Endodermal cell (in vitro differentiated cells): ENCODE data around the gene SH3GL1. TPM values are rescaled to one million over a fixed set of nuclear protein-coding genes. Genes with fewer than 3 reads are reported as not detected.
A peak's percentile ranks its signal among the peaks of the same experiment; 100 is the strongest.

Source experiments
- DNase-seq: peaks from one replicate; pipeline ENCODE4 v3.0.0-alpha.2; 2017
- H3K27ac ChIP-seq: 2 replicates; pipeline ENCODE4 v1.5.1; 2013; ENCODE audit warnings: mild to moderate bottlenecking, low read depth, low read length, moderate library complexity
- H3K27me3 ChIP-seq: 2 replicates; pipeline ENCODE4 v1.6.1; 2013; ENCODE audit warnings: mild to moderate bottlenecking, low read length, moderate library complexity; ENCODE audit not compliant: insufficient read depth, control insufficient read depth, poor library complexity, severe bottlenecking
- H3K36me3 ChIP-seq: 2 replicates; pipeline ENCODE4 v1.7.0; 2013; ENCODE audit warnings: mild to moderate bottlenecking, low read length, moderate library complexity; ENCODE audit not compliant: control insufficient read depth, insufficient read depth
- H3K4me1 ChIP-seq: one replicate; pipeline ENCODE4 v1.7.0; 2013; ENCODE audit warnings: low read length; ENCODE audit not compliant: control insufficient read depth, insufficient read depth
- H3K4me3 ChIP-seq: 2 replicates; pipeline ENCODE4 v1.5.1; 2013; ENCODE audit warnings: mild to moderate bottlenecking, low read length, moderate library complexity
- H3K9ac ChIP-seq: 2 replicates; pipeline ENCODE4 v1.6.1; 2013; ENCODE audit warnings: mild to moderate bottlenecking, low read length, moderate library complexity; ENCODE audit not compliant: poor library complexity, severe bottlenecking; ENCODE audit errors: extremely low read depth
- H3K9me3 ChIP-seq: 2 replicates; pipeline ENCODE4 v1.6.1; 2013; ENCODE audit warnings: mild to moderate bottlenecking, low read length, moderate library complexity; ENCODE audit not compliant: control insufficient read depth
- H3K27ac Mint-ChIP-seq: 2 replicates; pipeline ENCODE4 v1.8.0; 2020; ENCODE audit warnings: mixed read lengths
- H3K27me3 Mint-ChIP-seq: 2 replicates; pipeline ENCODE4 v1.8.0; 2021; ENCODE audit warnings: mild to moderate bottlenecking, mixed read lengths; ENCODE audit not compliant: insufficient read depth
- H3K36me3 Mint-ChIP-seq: 2 replicates; pipeline ENCODE4 v1.8.0; 2020; ENCODE audit warnings: low read depth, mixed read lengths
- H3K4me1 Mint-ChIP-seq: 2 replicates; pipeline ENCODE4 v1.8.0; 2020; ENCODE audit warnings: mixed read lengths
- H3K4me3 Mint-ChIP-seq: 2 replicates; pipeline ENCODE4 v1.8.0; 2020; ENCODE audit warnings: mild to moderate bottlenecking, moderate library complexity, mixed read lengths
- H3K9me3 Mint-ChIP-seq: 2 replicates; pipeline ENCODE4 v1.8.0; 2020; ENCODE audit warnings: mild to moderate bottlenecking, mixed read lengths
- WGBS, 2 experiments: methylation state at CpG; one replicate each; pipeline versions ENCODE4 v1.1.5 to v1.1.7; 2013; ENCODE audit warnings: missing lambda C conversion rate in 2 of 2, mixed read lengths in 1 of 2; ENCODE audit not compliant: insufficient coverage in 1 of 2, insufficient read length in 1 of 2; 5-methylcytosine and 5-hydroxymethylcytosine counted together
- total RNA-seq, 2 donors: library from RNA; stranded (reverse); fragmentation: NEBNext Ultra II Directional in 1 of 2; extraction: Animal tissue kit (Norgen Biotek cat#: 25700) in 1 of 2; gene quantifications; 2 replicates in 1 of 2; 3 replicates in 1 of 2; pipeline ENCODE4 v1.2.1, GENCODE V29; 2021
- TF ChIP-seq, protein P1 (sequence below): fragments of 200-600 bp; sonication (generic); conservative IDR thresholded peaks from 2 replicates; pipeline ENCODE4 v1.5.0; 2021; ENCODE audit warnings: antibody characterized with exemption, mild to moderate bottlenecking

Gene SH3GL1
- total RNA-seq, 2 donors from 2014 or later, result 76.8 to 77.0 TPM

DNA sequence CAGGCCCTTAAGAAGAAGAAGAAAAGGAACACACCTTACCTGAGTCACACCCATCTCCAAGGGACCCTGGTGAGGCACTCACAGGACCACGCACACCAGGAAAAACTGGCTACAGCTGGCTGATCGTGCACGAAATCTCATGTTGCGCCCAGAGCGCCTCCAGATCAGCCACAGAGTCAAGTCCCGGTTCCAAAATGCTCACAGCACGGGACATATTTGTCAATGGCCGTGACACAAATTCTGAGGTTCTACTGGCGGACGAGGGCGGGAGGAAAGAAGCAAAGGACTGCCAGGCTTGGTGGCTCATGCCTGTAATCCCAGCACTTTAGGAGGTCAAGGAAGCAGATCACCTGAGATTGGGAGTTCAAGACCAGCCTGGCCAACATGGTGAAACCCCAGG is 21.5 kb downstream of the SH3GL1 start:
- H3K4me1 ChIP-seq, result peaks cover 3% of the 10 kb centered on the region
- peaks cover 6% of the 10 kb centered on the region for H3K36me3 ChIP-seq
- no peak overlapping the region for H3K9ac ChIP-seq
- Mint-ChIP-seq H3K27me3 (no peaks in the 10 kb centered on the region), H3K36me3 (peaks cover 8% of the 10 kb centered on the region), H3K4me3 (no peak overlapping the region), H3K27ac (no peak overlapping the region), H3K4me1 (peaks cover 32% of the 10 kb centered on the region), H3K9me3 (no peaks in the 10 kb centered on the region)
- no peak for DNase-seq
- 97 to 98% methylated on average over 10 to 11 of the region's 11 CpGs for WGBS, 2 experiments
- TF ChIP-seq, protein P1, sequence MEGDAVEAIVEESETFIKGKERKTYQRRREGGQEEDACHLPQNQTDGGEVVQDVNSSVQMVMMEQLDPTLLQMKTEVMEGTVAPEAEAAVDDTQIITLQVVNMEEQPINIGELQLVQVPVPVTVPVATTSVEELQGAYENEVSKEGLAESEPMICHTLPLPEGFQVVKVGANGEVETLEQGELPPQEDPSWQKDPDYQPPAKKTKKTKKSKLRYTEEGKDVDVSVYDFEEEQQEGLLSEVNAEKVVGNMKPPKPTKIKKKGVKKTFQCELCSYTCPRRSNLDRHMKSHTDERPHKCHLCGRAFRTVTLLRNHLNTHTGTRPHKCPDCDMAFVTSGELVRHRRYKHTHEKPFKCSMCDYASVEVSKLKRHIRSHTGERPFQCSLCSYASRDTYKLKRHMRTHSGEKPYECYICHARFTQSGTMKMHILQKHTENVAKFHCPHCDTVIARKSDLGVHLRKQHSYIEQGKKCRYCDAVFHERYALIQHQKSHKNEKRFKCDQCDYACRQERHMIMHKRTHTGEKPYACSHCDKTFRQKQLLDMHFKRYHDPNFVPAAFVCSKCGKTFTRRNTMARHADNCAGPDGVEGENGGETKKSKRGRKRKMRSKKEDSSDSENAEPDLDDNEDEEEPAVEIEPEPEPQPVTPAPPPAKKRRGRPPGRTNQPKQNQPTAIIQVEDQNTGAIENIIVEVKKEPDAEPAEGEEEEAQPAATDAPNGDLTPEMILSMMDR, result no peak
- no peaks in the 10 kb centered on the region for H3K9me3 ChIP-seq
- H3K27ac ChIP-seq, result no peak overlapping the region
- H3K4me3 ChIP-seq, result no peak overlapping the region
- no peaks in the 10 kb centered on the region for H3K27me3 ChIP-seq

DNA sequence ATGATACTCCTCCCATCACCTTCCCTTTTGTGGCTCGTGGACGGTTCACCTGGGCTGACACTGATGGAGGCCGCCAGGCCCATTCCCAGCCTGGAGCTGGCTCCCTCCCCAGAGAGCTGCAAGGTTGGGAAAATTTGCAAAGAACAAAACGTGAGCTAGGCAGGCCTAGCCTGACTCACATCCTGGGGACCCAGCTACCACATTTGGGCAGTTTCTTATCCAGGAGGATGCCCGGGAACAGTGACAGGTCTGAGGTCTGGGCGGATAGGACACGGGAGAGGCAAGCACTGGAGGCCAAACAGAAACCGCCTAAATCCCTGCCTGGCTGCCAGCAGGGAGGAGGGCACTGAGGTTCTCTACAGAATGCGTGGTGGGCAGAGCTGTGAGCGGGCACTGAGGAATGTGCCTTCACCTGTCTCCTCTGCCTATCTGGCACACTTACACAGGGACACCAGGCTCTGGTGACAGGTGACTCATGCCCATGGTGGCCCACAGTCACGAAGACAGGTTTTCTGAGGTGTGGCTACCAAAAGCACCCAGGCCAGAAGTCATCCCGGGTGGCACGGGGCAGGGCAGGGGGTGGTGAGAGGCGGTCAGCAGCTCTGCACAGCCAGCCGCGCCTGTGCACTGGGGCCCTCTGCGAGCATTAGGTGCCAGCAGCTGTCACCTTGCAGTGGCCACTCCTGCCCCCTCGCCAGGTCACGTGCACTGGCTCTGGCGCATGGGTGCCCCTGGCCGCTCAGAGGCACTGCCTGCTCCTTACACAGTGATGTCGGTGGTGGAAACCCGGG is 23.2 kb downstream of the SH3GL1 start:
- DNase-seq, result no peak
- Mint-ChIP-seq H3K9me3 (no peaks in the 10 kb centered on the region), H3K4me3 (no peak overlapping the region), H3K27ac (peak overlapping the region; percentile 90), H3K36me3 (peaks cover 2% of the 10 kb centered on the region), H3K4me1 (peaks cover 33% of the 10 kb centered on the region), H3K27me3 (no peaks in the 10 kb centered on the region)
- H3K4me3 ChIP-seq, result no peak overlapping the region
- no peaks in the 10 kb centered on the region for H3K36me3 ChIP-seq
- peaks cover 3% of the 10 kb centered on the region for H3K4me1 ChIP-seq
- no peaks in the 10 kb centered on the region for H3K9me3 ChIP-seq
- H3K27ac ChIP-seq, result no peak overlapping the region
- TF ChIP-seq, protein P1, result no peak
- no peak overlapping the region for H3K9ac ChIP-seq
- no peaks in the 10 kb centered on the region for H3K27me3 ChIP-seq
- WGBS, 2 experiments, result 91 to 92% methylated on average over 20 to 23 of the region's 23 CpGs

DNA sequence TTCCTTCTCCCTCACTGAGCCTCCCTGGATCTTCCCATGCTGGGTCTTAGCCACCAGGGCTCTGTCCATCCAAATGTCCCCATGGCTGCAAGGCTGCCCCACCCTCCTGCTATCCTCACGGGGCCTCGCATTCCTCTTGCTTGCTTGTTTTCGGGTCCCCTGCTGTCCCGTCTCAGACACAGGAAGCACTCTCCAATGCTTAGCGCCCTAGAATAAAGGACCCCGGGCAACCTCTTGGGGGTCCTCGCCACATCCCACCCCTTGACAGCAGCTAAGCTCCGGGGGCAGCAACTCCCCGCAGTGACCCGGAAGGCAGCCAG is 23.7 kb downstream of the SH3GL1 start:
- TF ChIP-seq, protein P1, result no peak
- Histone ChIP-seq H3K4me3 (no peak overlapping the region), H3K4me1 (peaks cover 3% of the 10 kb centered on the region), H3K27me3 (no peaks in the 10 kb centered on the region), H3K9me3 (no peaks in the 10 kb centered on the region), H3K36me3 (no peaks in the 10 kb centered on the region), H3K9ac (no peak overlapping the region), H3K27ac (no peak overlapping the region)
- peaks cover 33% of the 10 kb centered on the region for H3K4me1 Mint-ChIP-seq
- peak overlapping the region; percentile 90 for H3K27ac Mint-ChIP-seq
- H3K4me3 Mint-ChIP-seq, result no peak overlapping the region
- no peaks in the 10 kb centered on the region for H3K9me3 Mint-ChIP-seq
- DNase-seq, result peak; percentile 75
- no peaks in the 10 kb centered on the region for H3K27me3 Mint-ChIP-seq
- WGBS, 2 experiments, result 79% methylated on average over 10 of the region's 10 CpGs; no CpG with 5 or more reads in 1 of the 2 experiments
- no peaks in the 10 kb centered on the region for H3K36me3 Mint-ChIP-seq
